GM18873 (cell line): Measurements from ENCODE around the gene PIK3C3.
A peak's percentile ranks its signal among the peaks of the same experiment; 100 is the strongest.

Experiments used
- ATAC-seq: cut with Tn5 transposase; IDR thresholded peaks from one replicate; pipeline ENCODE4 v1.9.1; 2021; ENCODE audit warnings: mild to moderate bottlenecking, moderate library complexity, moderate number of reproducible peaks; ENCODE audit not compliant: unreplicated experiment, low FRiP score

PIK3C3 gene

GRCh38 chr18:41954827-41955613, at the start of gene PIK3C3:
Gene PIK3C3 (plus strand): TSS chr18:41955234. CDS start chr18:41955292, 58 bp downstream.
- peak; percentile 91 for ATAC-seq

DNA sequence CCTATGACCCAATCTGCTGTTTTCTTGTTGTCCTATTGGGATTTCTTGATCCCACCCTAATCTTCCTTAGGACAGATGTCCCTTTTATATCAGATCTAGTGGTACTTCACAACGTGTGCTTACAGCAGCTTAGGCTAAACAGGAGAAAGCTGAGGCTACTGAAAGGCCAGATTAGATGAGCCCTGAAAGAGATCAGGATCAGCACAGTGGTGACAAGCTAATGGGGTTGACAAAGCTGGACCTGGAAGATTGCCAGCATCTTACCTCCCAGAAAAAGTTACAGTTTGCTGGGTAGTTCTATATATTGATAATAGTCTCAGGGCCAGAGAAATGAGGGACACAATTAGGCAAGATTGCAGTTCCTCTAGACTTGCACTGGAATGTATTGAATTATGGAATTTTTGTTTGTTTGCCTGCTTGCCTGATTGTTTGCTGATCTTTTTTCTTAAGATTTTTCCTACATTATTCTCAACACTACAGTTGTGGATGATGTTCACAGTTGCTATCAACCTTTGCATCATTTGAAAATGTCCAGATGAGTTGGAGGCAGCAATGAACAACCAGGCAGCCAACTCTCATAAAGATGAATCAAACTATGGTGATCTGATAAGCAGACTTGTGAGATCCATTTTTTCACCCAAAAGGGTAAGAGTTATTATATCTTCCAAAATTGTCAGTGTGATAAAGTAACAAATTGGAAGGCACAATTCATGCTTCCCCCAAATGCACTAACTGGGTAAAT, 49.1 kb upstream of the PIK3C3 start:
- no peak for ATAC-seq

DNA sequence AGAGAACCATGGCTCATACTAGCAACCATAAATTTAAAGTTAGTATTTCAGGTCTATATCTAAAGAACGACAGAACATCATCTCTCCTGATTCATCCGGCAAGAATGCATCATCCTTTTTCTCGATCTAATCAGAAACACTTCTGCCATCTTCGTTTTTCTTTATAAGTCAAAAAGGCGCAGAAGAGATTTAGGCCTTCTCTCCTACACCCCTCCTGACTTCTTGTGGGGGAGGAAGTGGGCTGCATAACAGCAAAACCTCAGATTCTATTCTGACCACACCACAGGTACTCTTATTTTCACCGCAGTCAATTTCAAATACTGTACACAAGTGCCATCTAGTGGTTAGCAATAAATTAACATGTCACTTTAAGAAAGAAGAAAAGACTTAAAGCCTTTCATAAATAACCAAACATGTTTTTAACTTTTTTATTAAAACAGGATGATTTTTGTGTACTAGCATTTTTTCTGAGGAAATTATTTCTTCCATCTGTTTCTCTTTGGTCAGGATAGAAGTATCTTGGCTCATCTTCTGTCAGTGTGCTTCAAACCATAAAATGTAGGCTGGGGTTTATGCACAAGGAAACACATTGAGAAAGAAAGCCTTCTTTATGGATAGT, 48.4 kb upstream of the PIK3C3 start:
- ATAC-seq: peak; percentile 86

- no peak for ATAC-seq
These were observed 37.9 kb upstream of the PIK3C3 start for GRCh38 chr18:41917181-41917580.

DNA sequence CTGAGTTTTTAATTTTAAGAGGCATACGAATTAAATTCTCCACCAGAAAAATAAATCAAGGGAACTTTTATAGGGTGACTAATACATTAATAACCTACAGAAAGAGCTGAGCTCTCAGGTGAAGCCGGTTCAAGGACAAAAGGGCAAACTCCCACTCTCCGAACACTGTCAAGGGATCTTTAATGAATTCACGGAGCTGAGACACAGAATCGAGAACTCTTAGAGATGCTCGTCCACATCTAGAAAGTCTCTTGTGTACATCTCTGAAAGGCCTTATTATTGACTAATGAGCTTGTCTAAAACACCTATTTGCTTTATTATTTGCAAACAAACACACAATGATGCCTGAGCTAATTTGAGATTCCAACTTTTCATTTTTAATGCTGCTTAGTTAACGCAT, 33.3 kb upstream of the PIK3C3 start:
- ATAC-seq: no peak

GRCh38 chr18:41922176-41922575, 32.9 kb upstream of the PIK3C3 start:
- ATAC-seq: no peak

GRCh38 chr18:41922841-41923240, 32.2 kb upstream of the PIK3C3 start:
- ATAC-seq: no peak

GRCh38 chr18:41923446-41923845, 31.6 kb upstream of the PIK3C3 start:
- no peak for ATAC-seq

DNA sequence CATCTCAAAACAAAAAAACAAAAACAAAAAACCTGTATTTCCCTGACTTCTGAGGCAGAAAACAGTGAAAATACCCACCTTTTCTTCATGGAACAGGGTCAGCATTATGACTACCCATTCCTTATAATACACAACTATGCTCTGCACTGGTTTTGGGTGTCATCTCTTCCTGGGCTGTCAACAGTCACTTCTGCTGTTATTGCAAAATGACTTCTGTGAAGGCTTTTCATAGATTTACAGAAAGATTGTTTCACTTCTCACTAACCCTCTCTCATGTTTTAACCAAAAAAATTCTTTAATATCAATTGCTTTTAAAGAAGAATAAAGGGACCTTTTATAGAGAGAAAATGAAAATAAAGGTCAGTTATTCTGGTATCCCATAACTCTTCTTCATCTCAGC, 26.5 kb upstream of the PIK3C3 start:
- ATAC-seq: no peak

DNA sequence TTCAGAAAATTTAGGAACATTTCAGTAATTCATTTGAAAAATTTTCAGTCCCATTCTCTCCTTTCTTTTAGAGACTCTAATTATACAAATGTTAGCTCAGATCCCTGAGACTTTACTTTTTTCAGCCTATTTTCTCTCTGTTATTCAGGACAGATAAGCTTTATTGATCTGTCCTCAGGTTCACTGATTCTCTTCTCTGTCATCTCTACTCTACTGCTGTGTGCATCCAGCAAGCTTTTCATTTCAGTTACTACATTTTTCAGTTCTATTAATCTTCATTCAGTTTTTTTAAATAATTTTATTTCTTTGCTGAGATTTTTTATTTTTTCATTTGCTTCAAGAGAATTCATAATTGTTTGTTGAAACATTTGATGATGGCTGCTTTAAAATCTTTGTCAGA, 22.1 kb upstream of the PIK3C3 start:
- ATAC-seq: no peak

GRCh38 chr18:41933778-41934177, 21.3 kb upstream of the PIK3C3 start:
- no peak for ATAC-seq

- ATAC-seq: no peak
These were observed 18.4 kb upstream of the PIK3C3 start for GRCh38 chr18:41936471-41937134.

GRCh38 chr18:41938445-41938844, 16.6 kb upstream of the PIK3C3 start:
- ATAC-seq: no peak

- no peak for ATAC-seq
These were observed 15.7 kb upstream of the PIK3C3 start for GRCh38 chr18:41939326-41939725.

- no peak for ATAC-seq
These were observed 14.4 kb upstream of the PIK3C3 start for GRCh38 chr18:41940506-41941215.

GRCh38 chr18:41942254-41942653, 12.8 kb upstream of the PIK3C3 start:
- no peak for ATAC-seq

DNA sequence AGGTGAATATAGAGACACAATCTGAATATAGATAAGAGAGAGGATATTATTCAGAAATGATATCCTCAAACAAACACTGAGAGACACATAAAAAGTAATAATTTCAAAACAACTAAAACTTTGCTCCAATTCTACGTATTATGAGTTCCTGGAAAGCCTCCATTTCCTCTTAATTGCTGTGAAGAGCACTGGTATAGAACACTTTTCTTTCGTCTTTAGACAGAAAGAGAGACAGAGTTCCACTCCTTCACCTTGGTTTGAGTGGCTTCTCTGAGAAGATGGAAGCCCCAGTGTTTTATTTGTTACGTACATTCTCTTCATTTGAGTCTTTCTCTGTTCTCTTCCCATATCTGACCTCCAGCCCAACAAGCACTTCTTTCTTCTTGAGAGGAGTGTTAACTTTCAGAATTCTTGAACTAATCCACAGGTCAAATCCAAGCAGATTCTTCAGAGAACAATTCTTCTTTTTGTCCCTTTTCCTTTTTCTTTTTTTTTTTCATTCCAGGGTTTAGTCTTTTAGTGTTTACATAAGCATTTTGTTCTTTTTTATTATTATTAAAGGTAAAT, 6.4 kb upstream of the PIK3C3 start:
- ATAC-seq: no peak

DNA sequence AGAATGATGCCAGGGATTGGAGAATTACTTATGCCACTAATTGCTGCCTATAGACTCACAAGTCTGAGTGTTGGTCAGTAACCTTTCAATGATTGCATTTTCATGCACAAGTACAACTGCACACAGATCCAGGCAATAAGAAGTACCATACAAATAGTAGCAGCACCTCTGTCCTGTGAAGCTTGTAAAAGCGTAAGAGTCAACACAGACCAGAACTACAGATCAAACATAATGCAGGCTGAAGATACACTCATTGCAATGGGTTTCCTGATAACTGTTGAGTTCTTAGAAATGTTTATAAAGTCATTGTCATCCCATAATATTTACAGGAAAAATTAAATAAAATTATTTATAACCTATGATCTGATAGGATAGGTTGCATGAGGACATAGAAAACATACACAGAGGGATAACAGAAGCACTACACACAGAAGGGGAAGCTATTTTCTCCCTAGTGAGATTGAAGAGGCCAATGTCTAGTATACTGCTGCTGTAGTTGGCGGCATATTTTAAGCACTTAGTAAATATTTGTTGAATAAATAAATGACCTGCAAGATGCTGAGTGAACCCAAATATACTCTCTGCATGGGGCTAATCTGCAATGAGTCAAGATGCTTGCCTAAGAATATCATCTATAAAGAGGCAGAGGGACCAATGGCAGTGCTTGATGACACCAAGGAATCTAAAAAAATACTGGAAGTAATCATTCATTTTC, 5.7 kb upstream of the PIK3C3 start:
- ATAC-seq: no peak

- no peak for ATAC-seq
These were observed 654 bp downstream of the PIK3C3 start for GRCh38 chr18:41955688-41956087.
